Measurements from ENCODE around the gene RNASE11. TPM values are rescaled to one million over a fixed set of nuclear protein-coding genes. Genes with fewer than 3 reads are reported as not detected.

Gene RNASE11
- total RNA-seq, 4 donors from 2014 or later: not detected

- WGBS, 2 donors: 60 to 65% methylated on average over 4 of the region's 4 CpGs
- Histone ChIP-seq H3K27me3 (no peaks in the 10 kb centered on the region), H3K4me3 (no peak overlapping the region), H3K27ac (no peak overlapping the region), H3K9me3 (no peaks in the 10 kb centered on the region), H3K36me3 (no peaks in the 10 kb centered on the region), H3K4me1 (peaks cover 0 to 22% (median 9%) of the 10 kb centered on the region in 4 donors)
- no peak for DNase-seq (ENCODE audit: low spot score in 2 of 2)
- no peak for TF ChIP-seq CTCF (IDR thresholded peaks at IDR 0.05)
- no peak for TF ChIP-seq EP300 (IDR thresholded peaks at IDR 0.05)
- TF ChIP-seq POLR2A (IDR thresholded peaks at IDR 0.05): no peak
Observed at GRCh38 chr14:20618271-20618749, 30.5 kb upstream of the RNASE11 start.

GRCh38 chr14:20617138-20618003 is 29.6 kb upstream of the RNASE11 start:
- H3K27ac ChIP-seq: no peak overlapping the region
- H3K4me3 ChIP-seq: no peak overlapping the region
- no peaks in the 10 kb centered on the region for H3K27me3 ChIP-seq
- no peaks in the 10 kb centered on the region for H3K9me3 ChIP-seq
- 77 to 84% methylated on average over 12 of the region's 12 CpGs for WGBS, 2 donors
- H3K4me1 ChIP-seq: peaks cover 0 to 21% (median 6%) of the 10 kb centered on the region in 4 donors
- DNase-seq (ENCODE audit: low spot score in 2 of 2): no peak
- no peaks in the 10 kb centered on the region for H3K36me3 ChIP-seq
- TF ChIP-seq POLR2A (IDR thresholded peaks at IDR 0.05) (no peak), CTCF (IDR thresholded peaks at IDR 0.05) (no peak), EP300 (IDR thresholded peaks at IDR 0.05) (no peak)

- Histone ChIP-seq H3K4me3 (no peak overlapping the region), H3K27ac (no peak overlapping the region), H3K4me1 (peaks cover 0 to 35% (median 6%) of the 10 kb centered on the region in 4 donors), H3K9me3 (no peaks in the 10 kb centered on the region), H3K27me3 (no peaks in the 10 kb centered on the region), H3K36me3 (no peaks in the 10 kb centered on the region)
- 82 to 90% methylated on average over 5 of the region's 5 CpGs for WGBS, 2 donors
- TF ChIP-seq EP300 (IDR thresholded peaks at IDR 0.05): no peak
- no peak for TF ChIP-seq POLR2A (IDR thresholded peaks at IDR 0.05)
- no peak for TF ChIP-seq CTCF (IDR thresholded peaks at IDR 0.05)
- DNase-seq (ENCODE audit: low spot score in 2 of 2): no peak
Observed at GRCh38 chr14:20615996-20616395, 28.2 kb upstream of the RNASE11 start.

- peak in 1 of 2 donors; percentile 24 for DNase-seq (ENCODE audit: low spot score in 2 of 2)
- Histone ChIP-seq H3K9me3 (no peaks in the 10 kb centered on the region), H3K4me3 (peak overlapping the region; percentile 29 to 58 (median 52)), H3K27me3 (no peaks in the 10 kb centered on the region), H3K4me1 (peaks cover 0 to 45% (median 6%) of the 10 kb centered on the region in 4 donors), H3K27ac (peak overlapping the region; percentile 53 to 89 (median 66)), H3K36me3 (no peaks in the 10 kb centered on the region)
- TF ChIP-seq POLR2A (IDR thresholded peaks at IDR 0.05) (no peak), CTCF (IDR thresholded peaks at IDR 0.05) (no peak)
- 11 to 15% methylated on average over 17 of the region's 17 CpGs for WGBS, 2 donors
Observed at GRCh38 chr14:20614038-20614840, 26.4 kb upstream of the RNASE11 start.

Data from tibial nerve (tissue), 4 donors.